GM21737 (cell line): Measurements from ENCODE around the gene PRKCH.

Experiments
- ATAC-seq: cut with Tn5 transposase; IDR thresholded peaks from one replicate; pipeline ENCODE4 v1.9.1; 2021; ENCODE audit warnings: mild to moderate bottlenecking, moderate library complexity; ENCODE audit not compliant: unreplicated experiment

The PRKCH gene

DNA sequence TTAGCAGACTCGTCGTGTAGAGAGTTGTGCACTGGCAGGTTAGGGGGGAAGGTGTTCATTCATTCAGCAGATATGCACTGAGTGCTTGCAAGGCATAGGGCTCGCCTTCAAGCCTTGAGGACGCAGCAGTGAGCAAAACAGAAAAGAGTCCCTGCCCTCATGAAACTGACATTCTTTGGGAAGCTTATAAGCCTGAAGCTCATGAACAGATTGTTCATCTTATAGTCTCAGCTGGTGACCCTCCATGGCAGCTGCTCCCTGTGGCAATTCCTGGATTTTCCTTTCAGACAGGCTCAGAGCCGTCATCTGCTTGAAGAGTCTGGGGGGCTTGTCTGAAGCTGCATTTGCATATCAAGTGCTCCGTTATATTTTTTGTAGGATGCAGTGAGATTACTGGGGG lies 148.4 kb downstream of the PRKCH start:
- no peak for ATAC-seq

DNA sequence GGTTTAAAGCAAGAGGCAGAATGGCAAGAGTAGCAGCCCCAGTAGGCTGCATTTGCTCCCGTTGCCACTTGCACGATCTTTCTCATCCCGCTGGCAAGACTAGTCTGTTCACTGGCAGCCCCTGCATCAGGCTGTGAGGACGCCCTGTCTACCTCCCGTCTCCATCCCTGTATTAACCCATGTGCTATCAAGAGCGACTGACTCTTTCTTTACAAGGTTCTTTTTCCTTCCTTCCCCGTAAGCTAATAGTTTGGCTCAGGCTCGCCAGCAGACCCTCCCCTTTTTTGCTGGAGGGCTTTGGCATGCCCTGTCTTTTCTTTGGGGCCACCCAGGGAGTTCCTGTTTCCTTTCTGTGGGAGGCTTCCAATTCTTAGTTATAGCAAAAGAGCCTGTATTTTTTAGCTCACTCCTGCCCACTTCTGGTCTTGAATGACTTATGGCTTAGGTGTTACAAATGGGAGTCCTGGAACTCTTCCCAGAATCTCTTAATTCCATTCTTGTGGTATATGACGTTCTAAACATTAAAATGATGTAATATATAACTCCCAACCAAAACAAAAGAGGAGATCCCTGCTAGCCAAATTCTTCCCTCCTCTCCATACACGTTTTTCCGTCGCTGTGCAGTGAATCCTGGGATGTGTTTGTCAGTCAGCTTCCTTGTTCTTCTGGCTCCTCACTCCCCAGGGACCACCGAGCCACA lies 149.0 kb downstream of the PRKCH start:
- no peak for ATAC-seq

DNA sequence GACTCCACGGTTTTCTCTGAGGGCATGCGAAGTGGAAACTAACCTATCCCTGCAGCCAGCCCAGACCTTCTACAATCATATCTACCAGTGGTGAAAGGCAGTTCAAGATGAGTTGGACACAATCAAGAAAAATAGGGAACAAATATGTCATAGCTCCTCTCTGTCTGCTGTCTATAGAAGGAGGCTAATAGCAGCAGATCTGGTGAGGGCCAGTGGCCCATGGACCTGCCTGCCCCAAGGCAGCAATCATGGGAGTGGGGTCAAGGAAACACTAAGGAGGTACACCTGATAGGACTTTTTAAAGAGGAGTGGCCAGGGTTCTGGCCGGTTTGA lies 149.5 kb downstream of the PRKCH start:
- ATAC-seq, result no peak

DNA sequence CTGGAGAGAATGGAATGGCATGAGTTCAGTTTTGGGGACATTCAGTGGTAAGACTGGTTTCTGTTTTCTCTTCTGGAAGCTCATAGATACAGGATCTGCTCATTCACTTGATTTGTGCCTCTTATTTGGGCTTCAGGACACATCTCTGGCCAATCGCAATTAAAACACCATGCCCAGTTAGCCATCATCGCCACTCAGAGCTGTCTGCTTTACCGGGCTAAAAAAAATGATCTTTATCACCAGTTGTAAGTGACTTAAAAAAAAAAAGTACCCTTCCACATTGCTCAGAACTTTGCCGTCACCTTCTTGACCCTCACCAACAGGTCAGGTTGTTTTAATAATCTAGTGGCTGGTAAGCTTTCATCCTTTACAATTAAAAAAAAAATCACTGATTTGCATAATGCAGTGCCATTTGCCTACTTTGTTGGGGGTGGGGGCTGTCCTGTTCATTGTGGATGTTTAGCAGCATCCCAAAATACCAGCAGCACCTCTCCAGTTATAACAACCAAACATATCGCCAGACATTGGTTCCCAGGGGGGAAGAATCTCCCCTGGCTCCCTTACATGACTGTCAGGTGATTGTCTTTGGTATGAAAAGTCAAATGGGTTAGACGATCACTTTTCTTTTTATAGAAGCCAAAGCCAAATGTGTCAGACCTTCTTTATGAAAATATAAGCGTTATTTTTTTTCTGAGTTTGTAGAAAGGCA lies 150.1 kb downstream of the PRKCH start:
- ATAC-seq, result no peak

DNA sequence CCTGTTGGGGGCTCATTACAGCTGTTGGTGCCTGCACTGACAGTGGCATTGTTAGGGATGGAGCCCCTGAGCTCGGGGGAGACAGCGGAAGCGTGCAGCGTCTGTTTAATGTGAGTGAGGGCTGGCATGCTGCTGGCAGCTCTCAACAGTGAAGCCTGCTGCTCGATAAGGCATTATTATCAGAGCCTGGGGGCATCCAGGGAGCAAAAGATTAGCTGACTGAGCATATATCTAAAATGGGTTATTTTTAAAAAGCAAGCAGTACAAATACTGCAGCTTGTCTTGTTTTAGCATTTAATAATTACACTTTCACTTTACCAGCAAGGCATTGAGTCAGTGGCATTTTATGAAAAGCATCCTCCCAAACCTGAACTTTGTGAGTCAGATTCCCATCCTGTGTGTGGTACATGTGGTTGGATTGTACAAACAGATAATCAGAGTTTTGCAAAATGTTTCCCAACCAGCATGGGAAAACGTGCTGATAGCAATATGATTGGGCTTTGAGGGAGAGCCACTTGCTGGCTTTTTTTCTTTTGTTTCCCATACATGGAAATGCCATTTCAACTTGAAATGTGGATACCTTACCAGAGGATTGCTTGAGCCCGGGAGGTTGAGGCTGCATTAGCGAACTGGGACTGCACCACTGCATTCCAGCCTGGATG lies 150.8 kb downstream of the PRKCH start:
- no peak for ATAC-seq

DNA sequence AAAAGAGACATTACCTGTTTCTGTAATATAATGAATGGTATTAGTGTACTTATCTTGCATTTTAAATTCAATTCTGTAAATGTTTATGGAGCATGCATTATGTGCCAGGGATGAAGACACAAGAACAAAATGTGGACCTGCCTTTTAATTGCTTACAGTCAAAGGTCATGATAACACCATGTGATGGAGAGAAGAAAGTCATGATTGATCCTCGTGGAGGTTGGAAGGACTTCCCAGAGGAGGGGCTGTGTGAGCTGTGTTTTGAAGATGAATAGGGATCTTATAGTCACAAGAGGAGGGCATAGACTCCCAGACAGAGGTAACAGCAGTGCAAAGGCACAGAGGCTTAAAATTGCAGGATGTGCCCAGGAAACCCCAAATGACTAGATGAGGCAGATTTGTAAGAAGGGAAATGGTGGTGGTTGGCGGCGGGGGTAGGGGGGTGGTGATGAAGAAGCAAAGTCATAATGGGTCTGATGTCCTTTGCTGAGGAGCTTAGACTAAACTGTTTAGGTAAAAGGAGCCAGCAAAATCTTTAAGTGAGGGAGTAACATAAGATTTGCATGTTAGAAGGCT lies 151.5 kb downstream of the PRKCH start:
- ATAC-seq, result no peak

DNA sequence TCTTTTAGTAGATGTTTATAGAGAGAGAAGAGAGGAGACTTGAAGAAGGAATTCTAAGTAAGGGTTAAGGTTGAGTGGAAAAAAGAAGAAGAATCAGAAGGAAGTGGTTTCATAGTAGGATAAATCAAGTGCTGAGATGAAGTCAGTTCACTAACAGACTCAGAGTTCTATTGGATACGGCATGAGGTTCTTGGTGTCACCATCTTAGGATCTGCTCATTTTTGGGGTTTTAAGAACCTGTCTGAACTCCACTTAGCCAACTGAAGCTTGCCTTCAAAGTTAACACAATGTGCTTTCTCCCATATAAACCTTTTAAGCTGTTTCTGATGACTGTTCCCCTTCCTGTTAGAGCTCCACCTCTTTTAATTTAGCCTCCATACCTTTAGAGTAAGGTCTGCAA lies 152.6 kb downstream of the PRKCH start:
- ATAC-seq, result no peak

DNA sequence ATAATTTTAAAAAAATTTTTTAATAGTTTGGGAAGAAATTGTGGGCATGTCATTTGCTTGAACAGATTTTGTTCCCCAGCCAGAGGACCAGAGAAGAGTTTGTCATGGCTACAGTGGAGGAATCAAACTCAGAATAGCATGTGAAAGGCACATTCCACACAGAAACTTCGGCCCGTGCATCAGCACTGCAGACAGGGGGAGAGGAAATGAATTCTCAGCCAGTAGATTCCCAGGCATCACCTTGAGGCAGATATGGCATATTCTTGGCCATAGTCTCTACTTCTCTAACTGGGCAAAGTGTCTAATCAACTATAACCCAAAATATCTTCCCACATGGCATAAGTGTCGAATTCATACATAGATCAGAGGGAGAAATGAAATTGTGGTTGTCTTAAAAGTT lies 153.3 kb downstream of the PRKCH start:
- ATAC-seq, result no peak

DNA sequence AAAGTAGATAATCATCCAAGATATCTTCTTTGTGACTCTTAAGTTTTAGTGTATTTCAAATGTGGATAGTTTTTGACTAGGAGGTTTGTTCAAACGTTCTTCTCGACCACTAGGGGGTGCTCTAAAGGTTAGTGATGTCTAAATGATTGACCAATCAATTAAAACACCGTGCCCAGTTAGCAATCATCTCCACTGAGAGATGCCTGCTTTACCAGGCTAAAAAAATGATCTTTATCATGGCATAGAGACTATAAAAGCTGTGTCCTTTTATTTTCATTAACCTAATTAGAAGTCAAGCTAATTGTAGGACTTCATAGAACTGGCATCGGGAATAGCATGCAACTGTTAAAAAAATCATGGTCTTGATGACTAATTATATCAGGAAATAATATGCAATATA lies 153.9 kb downstream of the PRKCH start:
- no peak for ATAC-seq

DNA sequence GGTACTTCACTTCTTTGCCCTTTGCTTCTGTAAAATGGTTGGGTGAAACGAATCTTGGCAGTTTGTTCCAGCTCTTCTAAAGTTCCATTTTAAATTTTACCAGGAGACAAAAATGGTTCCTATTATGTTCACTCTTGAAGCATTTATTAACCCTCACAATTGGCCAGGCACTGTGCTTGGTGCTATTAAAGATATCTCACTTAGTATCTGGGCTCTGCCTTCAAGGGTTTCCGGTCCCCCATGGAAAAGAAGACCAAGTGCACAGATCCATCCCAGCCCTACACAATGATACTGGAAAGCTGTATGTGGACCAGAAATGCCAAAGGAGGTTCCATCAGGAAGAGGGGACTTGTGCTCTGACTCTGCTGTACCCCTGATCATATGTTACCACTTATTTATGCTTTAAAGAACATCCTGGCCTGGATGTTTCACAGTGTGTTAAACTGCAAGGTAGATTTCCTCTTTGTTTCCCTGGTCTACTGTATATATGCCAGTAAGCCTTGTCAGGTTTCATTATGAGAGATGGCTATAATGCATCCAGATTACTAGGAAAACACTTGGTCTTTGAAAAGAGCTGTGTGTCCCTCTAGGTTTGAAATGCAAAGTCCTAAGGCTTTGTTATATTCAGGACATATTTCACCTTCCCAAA lies 154.8 kb downstream of the PRKCH start:
- ATAC-seq, result peak; percentile 2

DNA sequence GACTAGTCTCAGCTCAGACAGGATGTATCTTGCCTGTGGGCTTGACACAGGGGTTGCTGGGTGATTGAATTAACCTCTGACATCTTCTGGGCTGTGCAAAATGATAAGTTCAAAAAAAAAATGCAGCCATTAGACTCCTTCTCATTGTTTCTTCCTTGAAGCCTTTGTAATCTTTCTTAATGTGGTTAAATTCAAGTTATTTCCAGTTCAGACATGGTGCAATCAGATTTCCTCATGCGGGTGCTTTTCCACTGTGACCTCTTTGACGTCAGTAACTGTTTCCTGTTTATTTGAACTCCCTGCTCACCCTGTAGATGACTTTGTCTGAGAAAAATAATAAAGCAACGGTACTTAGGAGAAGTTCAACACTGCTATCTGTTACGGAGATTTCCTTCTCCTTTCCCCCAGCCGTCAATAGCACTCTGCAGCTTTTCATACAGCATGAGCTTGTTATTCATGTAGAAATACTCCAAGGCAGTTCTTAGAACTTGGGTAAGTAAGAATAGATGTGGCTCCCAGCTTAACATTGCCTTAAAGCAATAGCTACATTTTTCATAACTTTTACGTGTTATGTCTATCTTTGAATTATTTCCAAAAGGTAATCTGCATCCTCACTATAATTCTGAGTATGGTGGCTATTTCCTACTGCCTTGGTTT lies 155.5 kb downstream of the PRKCH start:
- peak; percentile 32 for ATAC-seq

DNA sequence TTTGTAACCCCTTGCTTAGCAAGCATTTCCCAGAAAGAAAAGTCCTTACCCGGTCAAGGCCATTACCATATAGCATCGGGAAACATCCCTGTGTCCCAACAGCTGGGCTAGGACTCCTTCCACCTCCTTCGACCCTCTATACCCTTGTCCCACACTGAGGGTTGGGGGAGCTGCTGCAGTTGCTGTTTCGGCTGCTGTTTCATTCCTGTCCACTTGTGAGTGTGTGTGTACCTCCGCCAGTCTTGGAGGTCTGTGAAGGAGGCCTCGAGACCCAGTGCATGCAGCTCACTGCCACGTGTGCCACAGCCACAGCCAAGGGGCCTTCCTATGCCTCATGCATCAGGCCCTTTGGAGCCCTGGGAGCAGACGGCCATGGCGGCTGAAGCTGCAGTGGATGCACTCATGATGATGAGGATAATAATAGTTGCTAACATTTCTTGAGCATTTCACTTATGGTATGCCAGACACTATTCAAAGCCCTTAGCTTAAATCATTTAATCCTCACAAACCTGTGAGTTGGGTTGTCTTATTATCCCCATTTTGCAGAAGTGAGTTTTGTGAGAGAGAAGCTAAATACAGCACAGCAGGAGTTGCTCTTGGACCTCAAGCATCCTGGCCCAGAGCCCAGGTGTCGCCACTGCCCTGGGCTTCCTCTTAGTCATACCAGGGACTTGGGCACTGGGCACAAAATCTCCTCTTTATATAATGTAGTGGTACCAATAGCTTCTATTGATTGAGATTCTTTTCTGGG lies 156.5 kb downstream of the PRKCH start:
- ATAC-seq, result no peak

DNA sequence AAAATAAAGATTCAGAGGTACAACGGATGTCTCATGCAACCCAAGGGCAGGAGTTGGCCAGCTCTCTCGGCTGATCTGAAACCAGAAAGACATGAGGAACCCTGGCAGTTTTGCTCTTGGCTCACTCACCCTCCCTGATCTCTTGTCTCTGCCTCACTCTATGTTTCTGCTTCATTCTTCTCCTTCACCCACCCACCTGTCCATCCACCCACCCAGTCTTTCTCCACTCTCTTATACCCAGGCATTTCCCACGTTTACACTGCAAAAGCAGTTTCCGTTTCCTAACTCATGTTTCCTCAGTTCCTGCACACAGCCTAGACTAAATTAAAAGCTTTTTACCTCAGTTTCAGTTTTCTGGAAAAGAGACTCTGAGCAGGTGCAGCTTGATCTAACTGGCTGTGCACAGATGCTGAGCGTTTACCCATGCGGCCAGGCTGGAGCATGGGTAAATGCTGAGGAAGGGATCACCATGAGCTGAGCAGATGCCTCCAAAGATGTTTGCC lies 157.6 kb downstream of the PRKCH start:
- peak; percentile 42 for ATAC-seq

DNA sequence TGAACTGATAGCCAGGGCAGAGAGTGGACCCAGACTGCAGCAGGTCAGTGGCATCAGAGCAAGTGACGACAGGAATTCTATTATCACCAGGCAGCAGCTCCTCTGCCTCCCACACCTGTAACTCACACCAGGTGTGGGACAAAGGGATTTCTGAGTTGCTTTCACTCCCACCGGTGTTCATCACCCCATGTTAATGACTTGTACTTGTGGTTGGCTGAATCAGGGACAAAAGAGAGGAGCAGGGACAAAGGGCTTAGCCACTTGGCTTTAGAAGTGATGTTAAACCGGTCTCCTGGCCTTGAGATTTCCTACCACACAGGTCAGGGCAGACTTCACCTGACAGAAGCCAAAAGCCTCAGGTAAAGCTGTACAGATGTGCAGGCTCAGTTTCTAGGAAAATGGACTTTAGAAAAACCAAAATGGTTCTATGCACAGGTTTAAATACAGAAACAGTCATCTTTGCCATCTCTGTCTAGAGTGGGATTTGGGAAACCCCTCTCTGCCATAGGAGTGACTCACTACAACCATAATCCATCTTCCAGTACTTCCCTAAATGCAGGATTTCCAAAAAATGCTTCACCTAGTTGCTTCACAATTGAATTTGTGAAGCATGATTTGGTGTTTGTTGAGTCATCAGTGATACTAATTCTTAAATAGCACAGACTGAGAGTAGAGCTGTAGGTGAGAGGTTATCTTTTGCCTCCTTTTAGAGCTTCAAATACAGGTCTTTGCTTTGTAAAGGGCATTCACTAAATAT lies 158.5 kb downstream of the PRKCH start:
- ATAC-seq, result no peak

DNA sequence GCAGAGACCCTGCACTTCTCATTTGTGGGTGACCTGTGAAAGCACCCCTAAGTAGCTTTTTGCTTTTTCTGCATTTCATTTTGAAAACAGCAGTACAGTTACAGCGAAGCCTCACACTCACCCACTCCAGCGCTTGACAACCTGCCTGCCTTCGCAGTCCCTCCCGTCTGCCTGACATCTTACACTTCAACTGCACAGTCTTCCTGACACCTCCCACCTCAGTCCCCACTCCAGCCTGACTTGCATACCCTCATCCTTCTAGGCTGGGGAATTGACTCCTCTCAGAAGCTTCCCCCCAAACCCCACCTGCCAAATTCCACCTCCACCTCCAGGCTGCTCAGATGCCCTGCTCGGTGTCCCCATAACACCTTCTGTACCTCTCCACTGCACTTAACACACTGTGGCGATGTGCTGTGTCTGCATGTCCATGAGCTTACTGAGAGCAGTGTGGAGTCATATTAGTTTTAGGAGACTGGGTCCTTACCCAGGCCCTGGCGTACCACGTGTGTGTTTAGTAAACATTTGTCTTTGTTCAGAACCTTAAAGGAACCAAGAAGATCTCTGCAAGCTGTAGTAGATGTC lies 159.4 kb downstream of the PRKCH start:
- ATAC-seq, result no peak

DNA sequence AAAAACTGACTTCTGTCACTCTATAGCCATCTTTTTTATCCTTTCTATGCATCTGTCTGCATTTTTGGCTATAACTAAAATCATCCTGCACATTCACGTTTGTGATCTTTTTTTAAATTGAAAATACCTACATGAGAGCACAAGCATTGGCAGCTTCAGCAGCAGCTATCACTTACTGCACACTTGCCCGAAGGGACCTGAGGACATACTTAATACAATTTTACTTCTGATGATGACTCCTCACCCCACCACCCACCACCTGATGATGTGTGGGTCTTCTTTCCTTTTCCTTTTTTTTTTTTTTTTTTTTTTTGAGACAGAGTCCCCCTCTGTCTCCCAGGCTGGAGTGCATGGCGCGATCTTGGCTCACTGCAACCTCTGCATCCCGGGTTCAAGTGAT lies 160.3 kb downstream of the PRKCH start:
- ATAC-seq, result no peak

DNA sequence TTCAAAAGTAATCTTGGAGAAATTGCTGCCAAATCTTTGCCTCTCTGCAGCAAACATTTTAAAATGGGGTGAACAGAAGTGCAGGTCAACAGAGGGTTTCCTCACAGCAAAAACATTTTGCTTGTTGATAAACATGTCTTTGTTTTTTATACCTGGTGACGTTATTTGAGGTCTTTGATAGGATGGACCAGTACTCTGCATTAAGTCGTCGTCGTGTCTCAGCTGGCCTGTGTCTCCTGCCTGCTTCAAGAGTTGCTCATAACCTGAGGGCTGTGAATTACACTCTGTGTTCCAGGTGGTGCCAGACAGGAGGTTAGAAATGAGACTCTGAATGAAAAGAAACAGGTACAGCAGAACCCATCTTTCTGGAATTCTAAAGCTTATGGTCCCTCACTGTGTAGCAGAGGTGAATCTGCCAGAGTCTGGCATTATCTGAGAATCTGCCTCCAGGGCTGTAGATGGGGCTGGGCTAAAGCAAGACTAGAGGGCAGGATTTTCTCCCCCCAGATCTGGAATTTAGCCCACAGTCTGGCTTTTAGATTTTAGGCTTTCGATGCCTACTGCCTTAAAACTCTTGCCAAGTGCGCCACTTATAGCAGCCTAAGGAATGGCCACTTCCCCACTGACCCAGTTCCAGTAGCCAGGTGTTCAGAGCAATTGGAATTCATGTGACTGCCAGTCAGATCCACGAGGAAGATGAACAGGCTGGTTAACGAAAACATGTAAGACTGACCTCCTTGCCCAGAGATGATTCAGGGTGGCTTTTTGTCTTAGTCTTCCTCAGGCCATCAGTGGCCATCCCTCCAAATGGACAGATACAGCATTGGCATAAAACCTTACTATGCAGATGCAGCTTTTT lies 161.2 kb downstream of the PRKCH start:
- no peak for ATAC-seq

DNA sequence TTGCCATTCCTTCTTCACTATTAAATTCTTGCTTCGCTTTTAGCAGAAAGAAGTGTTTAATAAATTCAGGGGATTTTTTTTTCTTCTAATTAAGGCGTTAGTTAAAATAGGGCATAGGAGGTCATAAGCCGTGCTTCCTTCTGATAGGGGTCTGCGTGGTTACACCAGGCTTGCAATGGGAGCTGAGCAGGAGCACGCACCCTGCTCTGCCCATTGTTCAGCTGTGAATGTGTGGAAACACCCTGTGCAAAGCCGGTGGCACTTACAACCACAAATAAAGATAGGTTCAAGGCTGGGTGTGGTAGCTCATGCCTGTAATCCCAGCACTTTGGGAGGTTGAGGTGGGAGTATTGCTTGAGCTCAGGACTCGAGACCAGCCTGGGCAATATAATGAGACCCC lies 162.1 kb downstream of the PRKCH start:
- ATAC-seq, result no peak
